ENCODE results near the gene ADAM33.

Gene ADAM33

GRCh38 chr20:3646067-3646440 is 35.8 kb downstream of the ADAM33 start:
- no peak for DNase-seq (ENCODE audit: low read depth in 2 of 2)

- no peak for DNase-seq (ENCODE audit: low read depth in 2 of 2)
Observed at GRCh38 chr20:3645309-3646066, 36.3 kb downstream of the ADAM33 start.

GRCh38 chr20:3640259-3640658 is 41.6 kb downstream of the ADAM33 start:
- DNase-seq (ENCODE audit: low read depth in 2 of 2), result no peak

- DNase-seq (ENCODE audit: low read depth in 2 of 2), result no peak
Observed at GRCh38 chr20:3635346-3635745, 46.5 kb downstream of the ADAM33 start.

GRCh38 chr20:3633913-3634478 is 47.8 kb downstream of the ADAM33 start:
- no peak for DNase-seq (ENCODE audit: low read depth in 2 of 2)

- no peak for DNase-seq (ENCODE audit: low read depth in 2 of 2)
Observed at GRCh38 chr20:3632311-3633004, 49.4 kb downstream of the ADAM33 start.

GRCh38 chr20:3631534-3631933 is 50.3 kb downstream of the ADAM33 start:
- no peak for DNase-seq (ENCODE audit: low read depth in 2 of 2)

GRCh38 chr20:3630429-3630828 is 51.4 kb downstream of the ADAM33 start:
- no peak for DNase-seq (ENCODE audit: low read depth in 2 of 2)

- DNase-seq (ENCODE audit: low read depth in 2 of 2), result no peak
Observed at GRCh38 chr20:3629893-3630292, 51.9 kb downstream of the ADAM33 start.

- no peak for DNase-seq (ENCODE audit: low read depth in 2 of 2)
Observed at GRCh38 chr20:3628502-3629314, 53.1 kb downstream of the ADAM33 start.

GRCh38 chr20:3627476-3627875 is 54.3 kb downstream of the ADAM33 start:
- no peak for DNase-seq (ENCODE audit: low read depth in 2 of 2)

GRCh38 chr20:3622406-3622805 is 59.4 kb downstream of the ADAM33 start:
- no peak for DNase-seq (ENCODE audit: low read depth in 2 of 2)

GRCh38 chr20:3621111-3621510 is 60.7 kb downstream of the ADAM33 start:
- DNase-seq (ENCODE audit: low read depth in 2 of 2), result no peak
